Common myeloid progenitor, CD34-positive (primary cell): Measurements from ENCODE around the gene PRRT1.
"Not testable (repeated sequence)": the region's sequence is repeated elsewhere in the genome, so short reads cannot be mapped to it uniquely, and the experiment has no call there.

Experiments
- CTCF ChIA-PET: fragments of 350-600 bp; sonication (Branson Sonifier 250); formaldehyde crosslinking; loops from one replicate; lab custom pipeline; 2021; ENCODE audit warnings: antibody characterized with exemption; lab: Charles Lee
- POLR2A ChIA-PET: fragments of 350-600 bp; sonication (Branson Sonifier 250); formaldehyde crosslinking; loops from one replicate; lab custom pipeline; 2021; ENCODE audit warnings: antibody characterized with exemption; lab: Charles Lee
- DNase-seq, 3 donors: peaks; one replicate each; pipeline versions ENCODE4 v3.0.0 to v3.0.0-alpha.2; 2013
- H3K27ac ChIP-seq, 2 experiments: 1 replicate in 1 of 2; 2 replicates in 1 of 2; pipeline ENCODE4 v1.7.0; 2013; ENCODE audit warnings: inconsistent platforms in 2 of 2, low read length in 2 of 2, mild to moderate bottlenecking in 2 of 2, low read depth in 1 of 2, moderate library complexity in 1 of 2; ENCODE audit not compliant: severe bottlenecking in 2 of 2, insufficient read depth in 1 of 2, poor library complexity in 1 of 2
- H3K27me3 ChIP-seq, 5 experiments: replicated peaks in 2 of 5; 1 replicate in 3 of 5; 2 replicates in 2 of 5; pipeline versions ENCODE4 v1.6.1 to v1.7.0; 2013; ENCODE audit warnings: low read length in 4 of 5, mild to moderate bottlenecking in 2 of 5, moderate library complexity in 2 of 5, inconsistent platforms in 1 of 5; ENCODE audit not compliant: insufficient read depth in 5 of 5, control insufficient read depth in 4 of 5
- H3K36me3 ChIP-seq, 4 experiments: 1 replicate in 2 of 4; 2 replicates in 2 of 4; pipeline versions ENCODE4 v1.6.1 to v1.7.0; 2013; ENCODE audit warnings: low read length in 3 of 4, control low read depth in 1 of 4, mild to moderate bottlenecking in 1 of 4; ENCODE audit not compliant: control insufficient read depth in 4 of 4, insufficient read depth in 4 of 4
- H3K4me1 ChIP-seq, 4 experiments: 1 replicate in 3 of 4; 2 replicates in 1 of 4; pipeline versions ENCODE4 v1.6.1 to v1.7.1; 2013; ENCODE audit warnings: low read length in 3 of 4, mild to moderate bottlenecking in 3 of 4, control low read depth in 1 of 4, inconsistent platforms in 1 of 4, moderate library complexity in 1 of 4; ENCODE audit not compliant: control insufficient read depth in 4 of 4, insufficient read depth in 4 of 4; ENCODE audit errors: control extremely low read depth in 1 of 4
- H3K4me3 ChIP-seq, 7 experiments: 1 replicate in 4 of 7; 2 replicates in 3 of 7; pipeline versions ENCODE4 v1.5.1 to v1.7.0; 2013; ENCODE audit warnings: mild to moderate bottlenecking in 7 of 7, low read length in 6 of 7, moderate library complexity in 6 of 7, inconsistent platforms in 2 of 7, low read depth in 2 of 7, control low read depth in 1 of 7; ENCODE audit not compliant: insufficient read depth in 4 of 7, control insufficient read depth in 1 of 7; ENCODE audit errors: extremely low read depth in 1 of 7
- H3K9me3 ChIP-seq, 5 experiments: 1 replicate in 4 of 5; 2 replicates in 1 of 5; pipeline versions ENCODE4 v1.6.1 to v1.7.1; 2013; ENCODE audit warnings: low read length in 4 of 5, mild to moderate bottlenecking in 2 of 5, inconsistent platforms in 1 of 5, low read depth in 1 of 5, moderate library complexity in 1 of 5; ENCODE audit not compliant: control insufficient read depth in 4 of 5, insufficient read depth in 2 of 5; ENCODE audit errors: control extremely low read depth in 1 of 5
- WGBS: methylation state at CpG from one replicate; pipeline ENCODE4 v1.1.5; 2013; ENCODE audit not compliant: insufficient coverage; 5-methylcytosine and 5-hydroxymethylcytosine counted together

PRRT1 gene

DNA sequence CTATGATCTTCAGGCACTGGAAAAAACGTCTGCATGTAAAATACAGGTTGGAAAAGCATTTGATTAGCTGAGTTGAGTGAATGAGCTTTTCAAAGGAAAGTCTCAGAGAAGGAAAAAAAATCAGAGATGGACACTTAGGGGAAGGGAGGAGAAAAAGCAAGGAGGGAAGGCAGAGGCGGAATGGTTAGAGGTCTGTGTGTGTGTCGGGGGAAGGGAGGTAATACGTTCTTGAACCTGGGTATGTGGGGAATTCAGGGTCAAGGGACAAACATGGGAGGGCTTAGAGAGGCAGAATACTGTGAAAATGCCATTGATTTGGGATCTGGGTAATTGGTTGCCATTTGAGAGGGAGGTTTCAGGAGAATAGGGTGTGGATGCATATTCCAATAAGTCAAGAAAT, 5.1 kb downstream of the PRRT1 start:
- Histone ChIP-seq H3K27me3 (peaks cover 6 to 32% (median 24%) of the 10 kb centered on the region in 5 experiments), H3K9me3 (no peaks in the 10 kb centered on the region), H3K4me3 (no peak overlapping the region), H3K36me3 (no peaks in the 10 kb centered on the region), H3K27ac (no peak overlapping the region), H3K4me1 (peaks cover 0 to 25% (median 10%) of the 10 kb centered on the region in 4 experiments)
- ChIA-PET POLR2A (interaction anchor here (0.6 kb wide), 1 partner anchor 564 kb away, joined by 3 read pairs; no protein-coding TSS in a partner anchor), CTCF (interaction anchor here (0.9 to 1.6 kb wide), 2 partner anchors 10 to 17 kb away, joined by 4 read pairs; partner anchors contain the start of gene FKBPL)
- 75% methylated on average over 4 of the region's 4 CpGs for WGBS
- no peak for DNase-seq

GRCh38 chr6:32146287-32146686, 5.5 kb downstream of the PRRT1 start:
- no peak for DNase-seq

DNA sequence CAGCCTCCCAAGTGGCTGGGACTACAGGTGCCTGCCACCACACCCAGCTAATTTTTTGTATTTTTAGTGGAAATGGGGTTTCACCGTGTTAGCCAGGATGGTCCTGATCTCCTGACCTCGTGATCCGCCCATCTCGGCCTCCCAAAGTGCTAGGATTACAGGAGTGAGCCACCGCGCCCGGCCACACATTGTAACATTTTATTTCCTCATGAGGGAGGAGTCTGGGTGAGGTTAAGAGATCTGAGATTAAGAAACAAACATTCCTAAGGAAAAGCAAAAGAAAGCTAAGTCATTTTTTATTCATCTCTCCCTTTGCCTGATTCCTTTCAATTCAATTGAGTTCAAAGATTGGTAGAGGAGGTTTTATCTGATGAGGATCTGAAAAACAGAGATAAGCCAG, 7.5 kb downstream of the PRRT1 start:
- POLR2A ChIA-PET, result not testable (repeated sequence)
- CTCF ChIA-PET, result interaction anchor here (1.0 to 2.1 kb wide), 3 partner anchors 13 to 51 kb away, joined by 4 to 8 read pairs (median 5); no protein-coding TSS in a partner anchor
- H3K27me3 ChIP-seq, result peaks cover 2 to 20% (median 10%) of the 10 kb centered on the region in 5 experiments

More at GRCh38 chr6:32146287-32146686, 5.5 kb downstream of the PRRT1 start:
- Histone ChIP-seq H3K4me3 (no peak overlapping the region), H3K27ac (no peak overlapping the region), H3K27me3 (peaks cover 5 to 32% (median 22%) of the 10 kb centered on the region in 5 experiments), H3K9me3 (no peaks in the 10 kb centered on the region), H3K4me1 (peaks cover 0 to 21% (median 9%) of the 10 kb centered on the region in 4 experiments), H3K36me3 (no peaks in the 10 kb centered on the region)
- WGBS, result 100% methylated on average over 1 of the region's 1 CpG
- ChIA-PET CTCF (interaction anchor here (0.9 to 1.6 kb wide), 2 partner anchors 10 to 16 kb away, joined by 4 read pairs; partner anchors contain the start of gene FKBPL), POLR2A (interaction anchor here (0.6 kb wide), 1 partner anchor 564 kb away, joined by 3 read pairs; no protein-coding TSS in a partner anchor)

GRCh38 chr6:32140420-32141046, 11.2 kb downstream of the PRRT1 start:
- Histone ChIP-seq H3K4me1 (no peaks in the 10 kb centered on the region), H3K4me3 (no peak overlapping the region), H3K9me3 (no peaks in the 10 kb centered on the region), H3K36me3 (no peaks in the 10 kb centered on the region), H3K27ac (no peak overlapping the region), H3K27me3 (no peaks in the 10 kb centered on the region)
- DNase-seq, result no peak
- ChIA-PET POLR2A (no interaction called here), CTCF (interaction anchor here (0.6 kb wide), 1 partner anchor 798 kb away, joined by 3 read pairs; no protein-coding TSS in a partner anchor)
- WGBS, result 89% methylated on average over 5 of the region's 5 CpGs

More for the DNA sequence above, 7.5 kb downstream of the PRRT1 start:
- H3K27ac ChIP-seq, DNase-seq, H3K4me3 ChIP-seq, H3K9me3 ChIP-seq, H3K36me3 ChIP-seq: not testable (repeated sequence)
- WGBS, result 92% methylated on average over 4 of the region's 7 CpGs
- H3K4me1 ChIP-seq, result peaks cover 0 to 13% (median 8%) of the 10 kb centered on the region in 4 experiments

DNA sequence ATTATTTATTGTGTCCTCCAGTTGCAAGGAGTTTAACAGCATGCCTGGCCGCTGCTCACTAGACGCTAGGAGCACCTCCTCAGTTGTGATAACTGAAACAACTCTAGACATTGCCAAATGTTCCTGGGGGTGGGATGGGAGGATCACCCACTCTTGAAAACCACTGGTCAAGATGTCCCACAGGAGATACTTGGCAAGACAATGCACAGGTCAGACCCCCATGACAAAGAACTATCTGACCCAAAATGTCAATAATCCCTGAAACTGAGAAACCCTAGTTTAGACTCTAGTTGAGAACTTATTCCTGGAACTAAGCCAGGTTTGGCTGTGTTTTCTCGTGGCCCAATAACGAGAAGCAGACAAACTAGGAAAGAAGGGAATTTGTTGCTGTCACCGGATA, 12.1 kb downstream of the PRRT1 start:
- no peaks in the 10 kb centered on the region for H3K27me3 ChIP-seq
- 87% methylated on average over 3 of the region's 5 CpGs for WGBS

DNA sequence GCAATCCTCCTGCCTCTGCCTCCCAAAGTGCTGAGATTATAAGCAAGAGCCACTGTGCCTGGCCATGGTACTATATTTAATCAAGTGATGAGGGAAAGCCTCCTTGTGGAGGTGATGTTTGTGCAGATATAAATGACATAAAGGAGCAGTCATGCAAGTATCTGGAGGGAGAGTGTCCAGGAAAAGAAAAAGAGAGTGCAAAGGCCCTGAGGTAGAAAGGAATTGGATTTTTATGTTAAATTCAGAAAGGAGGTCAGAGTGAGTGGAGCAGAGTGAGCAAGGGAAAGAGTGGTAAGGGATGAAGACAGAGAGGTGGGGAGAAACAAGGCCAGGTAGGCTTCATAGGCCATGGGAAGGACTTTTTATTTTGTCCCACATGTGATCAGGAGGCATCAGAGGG, 14.3 kb downstream of the PRRT1 start:
- CTCF ChIA-PET, result interaction anchor here (0.9 to 1.0 kb wide), 2 partner anchors 12 to 20 kb away, joined by 3 to 4 read pairs; no protein-coding TSS in a partner anchor
- H3K4me3 ChIP-seq, result no peak overlapping the region
- POLR2A ChIA-PET, result no interaction called here
- peaks cover 0 to 5% (median 0%) of the 10 kb centered on the region in 5 experiments for H3K27me3 ChIP-seq
- H3K9me3 ChIP-seq, result no peaks in the 10 kb centered on the region
- no peak for DNase-seq
- H3K4me1 ChIP-seq, result no peaks in the 10 kb centered on the region
- no peak overlapping the region for H3K27ac ChIP-seq
- no peaks in the 10 kb centered on the region for H3K36me3 ChIP-seq

More for the DNA sequence above, 12.1 kb downstream of the PRRT1 start:
- no peak overlapping the region for H3K27ac ChIP-seq
- no peaks in the 10 kb centered on the region for H3K4me1 ChIP-seq
- ChIA-PET POLR2A (no interaction called here), CTCF (no interaction called here)
- DNase-seq, result no peak
- H3K4me3 ChIP-seq, result no peak overlapping the region
- H3K36me3 ChIP-seq, result no peaks in the 10 kb centered on the region
- no peaks in the 10 kb centered on the region for H3K9me3 ChIP-seq

DNA sequence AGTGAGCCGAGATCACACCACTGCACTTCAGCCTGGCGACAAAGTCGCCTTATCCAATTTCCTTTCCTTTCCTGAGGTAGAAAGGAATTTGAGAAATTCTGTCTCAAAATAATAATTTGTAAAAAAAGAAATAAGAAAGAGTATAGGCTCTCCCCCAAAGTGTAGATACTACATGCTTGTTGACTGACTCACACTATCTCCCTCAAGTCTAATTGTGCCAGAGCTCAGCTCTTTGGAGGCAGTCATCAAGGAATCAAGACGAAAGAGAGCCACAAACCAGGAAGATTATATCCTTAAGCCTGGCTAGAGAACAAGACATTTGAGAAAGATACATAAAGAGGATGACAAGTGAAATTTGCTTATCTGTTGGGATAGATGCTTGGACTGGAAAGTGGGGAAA, 18.0 kb downstream of the PRRT1 start:
- Histone ChIP-seq H3K36me3 (no peaks in the 10 kb centered on the region), H3K4me3 (no peak overlapping the region), H3K27ac (no peak overlapping the region), H3K4me1 (peaks cover 0 to 14% (median 11%) of the 10 kb centered on the region in 4 experiments), H3K9me3 (no peaks in the 10 kb centered on the region), H3K27me3 (peaks cover 0 to 5% (median 0%) of the 10 kb centered on the region in 5 experiments)
- ChIA-PET CTCF (interaction anchor here (1.5 kb wide), 1 partner anchor 15 kb away, joined by 3 read pairs; no protein-coding TSS in a partner anchor), POLR2A (no interaction called here)
- WGBS, result no CpG with 5 or more reads among the region's 4 CpGs
- no peak for DNase-seq
